NOMO-1 treated with DMSO at 0.1 percent for 48 hours (cell line): ENCODE results near the gene DGKI.
"Not testable (repeated sequence)": the region's sequence is repeated elsewhere in the genome, so short reads cannot be mapped to it uniquely, and the experiment has no call there.

ENCODE experiments used
- DNase-seq: peaks from one replicate; lab custom pipeline; 2025; ENCODE audit not compliant: unreplicated experiment; lab: John Stamatoyannopoulos, UW

Gene DGKI

DNA sequence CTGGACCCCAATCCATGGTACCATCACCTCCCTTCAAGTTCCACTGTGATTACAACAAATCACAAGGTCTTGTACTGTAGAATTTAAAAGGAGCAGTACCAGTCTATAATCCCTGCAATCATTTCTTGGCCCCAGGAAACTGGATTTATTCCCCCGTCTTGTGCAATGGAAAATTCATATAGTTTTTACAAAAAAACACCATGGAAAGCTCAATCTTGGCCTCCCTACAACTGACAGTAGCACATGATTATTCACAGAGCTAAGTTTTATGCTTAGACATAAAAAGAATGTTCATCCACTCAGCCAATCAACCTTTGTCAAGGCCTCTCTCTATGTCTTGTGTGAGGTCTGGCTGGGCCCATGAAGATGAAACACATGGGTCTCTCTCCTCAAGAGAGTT lies 10.2 kb downstream of the DGKI start:
- DNase-seq: no peak

DNA sequence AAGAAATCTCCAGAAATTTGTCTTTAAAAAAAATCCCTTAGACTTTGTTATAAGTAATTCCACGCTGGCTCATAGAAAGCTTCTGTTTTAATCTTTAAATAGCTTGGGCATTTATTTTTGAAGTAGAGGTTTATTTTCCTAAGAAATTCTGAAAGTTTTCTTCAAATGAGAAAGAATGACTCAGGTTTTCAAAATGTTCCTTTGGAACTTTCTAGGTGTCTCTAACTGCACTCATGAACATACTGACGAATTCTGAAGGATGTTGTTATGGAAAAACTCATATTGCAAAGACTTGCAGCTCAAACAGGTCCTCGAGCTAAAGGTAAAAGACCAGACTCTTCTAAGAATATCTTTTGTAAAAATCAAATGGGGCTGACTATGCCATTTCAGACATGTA lies 10.7 kb downstream of the DGKI start:
- no peak for DNase-seq

DNA sequence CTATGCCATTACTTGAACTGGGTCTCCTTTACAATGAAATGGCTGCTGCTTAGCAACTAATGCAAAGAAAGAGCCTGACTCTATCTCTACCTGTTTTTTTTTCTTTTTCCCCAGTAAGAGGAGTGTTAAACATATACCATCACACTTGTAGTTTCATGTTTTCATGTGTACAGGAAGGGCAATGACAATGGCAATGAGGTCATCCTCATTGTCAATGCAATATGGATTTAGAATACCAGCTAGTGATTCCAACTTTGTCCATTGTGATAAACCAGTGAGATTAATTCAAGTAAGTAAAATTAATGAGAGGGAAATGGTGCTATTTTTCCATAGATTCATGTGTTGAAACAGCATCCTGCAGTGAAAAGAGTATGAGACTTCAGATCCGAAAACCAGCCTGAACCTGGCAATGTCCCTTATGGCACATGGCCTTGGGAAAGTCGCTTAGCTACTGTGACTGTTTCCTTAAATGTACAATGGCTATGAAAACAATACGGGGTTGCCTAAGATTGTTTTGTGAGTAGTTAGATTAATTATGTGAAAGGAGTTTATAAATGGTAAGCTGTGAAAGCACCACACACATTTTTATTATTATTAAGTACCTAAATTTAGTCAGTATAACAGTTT lies 11.2 kb downstream of the DGKI start:
- DNase-seq: no peak

DNA sequence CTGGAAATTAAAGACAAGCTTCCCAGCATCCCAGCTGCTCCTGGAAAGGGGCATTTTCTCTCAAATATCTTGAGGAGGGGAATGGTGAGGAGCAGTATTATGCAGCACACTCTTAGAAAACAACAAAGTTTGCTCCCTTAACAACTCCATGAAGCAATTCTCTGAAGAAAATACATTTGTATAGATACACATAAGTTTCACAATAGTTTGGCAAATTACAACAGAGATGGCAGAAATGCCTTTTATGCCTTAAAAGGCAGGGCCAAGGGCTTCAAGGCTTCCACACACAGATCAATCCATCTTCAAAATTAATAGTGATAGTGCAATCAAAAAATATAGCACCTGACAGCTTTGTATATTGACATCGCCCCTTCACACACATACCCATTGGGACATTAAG lies 12.2 kb downstream of the DGKI start:
- no peak for DNase-seq

DNA sequence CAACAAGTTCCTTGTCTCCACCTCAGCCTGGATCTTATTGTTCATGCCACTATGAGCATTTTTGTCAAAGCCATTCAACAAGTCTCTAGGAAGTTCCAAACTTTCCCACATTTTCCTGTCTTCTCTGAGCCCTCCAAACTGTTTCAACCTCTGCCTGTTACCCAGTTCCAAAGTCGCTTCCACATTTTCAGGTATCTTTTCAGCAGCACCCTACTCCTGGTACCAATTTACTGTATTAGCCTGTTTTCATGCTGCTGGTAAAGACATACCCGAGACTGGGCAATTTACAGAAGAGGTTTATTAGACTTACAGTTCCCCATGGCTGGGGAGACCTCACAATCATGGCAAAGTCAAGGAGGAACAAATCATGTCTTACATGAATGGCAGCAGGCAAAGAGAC lies 13.8 kb downstream of the DGKI start:
- not testable (repeated sequence) for DNase-seq

DNA sequence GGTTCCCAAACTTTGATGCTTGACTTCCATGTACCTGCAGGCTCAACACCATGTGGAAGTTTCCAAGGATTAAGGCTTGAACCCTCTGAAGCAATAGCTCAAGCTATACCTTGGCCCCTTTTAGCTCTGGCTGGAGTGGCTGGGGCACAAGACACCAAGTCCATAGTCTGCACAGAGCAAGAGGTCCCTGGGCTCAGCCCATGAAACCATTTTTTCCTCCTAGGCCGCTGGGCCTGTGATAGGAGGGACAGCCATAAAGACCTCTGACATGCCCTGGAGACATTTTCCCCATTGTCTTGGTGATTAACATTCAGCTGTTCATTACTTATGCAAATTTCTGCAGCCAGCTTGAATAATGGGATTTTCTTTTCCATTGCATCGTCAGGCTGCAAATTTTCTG lies 14.4 kb downstream of the DGKI start:
- no peak for DNase-seq

DNA sequence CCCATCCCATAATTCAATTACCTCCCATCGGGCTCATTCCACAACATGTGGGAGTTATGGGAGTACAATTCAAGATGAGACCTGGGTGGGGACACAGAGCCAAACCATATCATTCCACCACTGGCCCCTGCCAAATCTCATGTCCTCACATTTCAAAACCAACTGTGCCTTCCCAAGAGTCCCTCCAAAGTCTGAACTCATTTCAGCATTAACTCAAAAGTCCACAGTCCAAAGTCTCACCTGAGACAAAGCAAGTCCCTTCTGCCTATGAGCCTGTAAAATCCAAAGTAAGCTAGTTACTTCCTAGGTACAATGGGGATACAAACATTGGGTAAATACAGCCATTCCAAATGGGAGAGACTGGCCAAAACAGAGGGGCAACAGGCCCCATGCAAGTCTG lies 15.2 kb downstream of the DGKI start:
- DNase-seq: not testable (repeated sequence)

DNA sequence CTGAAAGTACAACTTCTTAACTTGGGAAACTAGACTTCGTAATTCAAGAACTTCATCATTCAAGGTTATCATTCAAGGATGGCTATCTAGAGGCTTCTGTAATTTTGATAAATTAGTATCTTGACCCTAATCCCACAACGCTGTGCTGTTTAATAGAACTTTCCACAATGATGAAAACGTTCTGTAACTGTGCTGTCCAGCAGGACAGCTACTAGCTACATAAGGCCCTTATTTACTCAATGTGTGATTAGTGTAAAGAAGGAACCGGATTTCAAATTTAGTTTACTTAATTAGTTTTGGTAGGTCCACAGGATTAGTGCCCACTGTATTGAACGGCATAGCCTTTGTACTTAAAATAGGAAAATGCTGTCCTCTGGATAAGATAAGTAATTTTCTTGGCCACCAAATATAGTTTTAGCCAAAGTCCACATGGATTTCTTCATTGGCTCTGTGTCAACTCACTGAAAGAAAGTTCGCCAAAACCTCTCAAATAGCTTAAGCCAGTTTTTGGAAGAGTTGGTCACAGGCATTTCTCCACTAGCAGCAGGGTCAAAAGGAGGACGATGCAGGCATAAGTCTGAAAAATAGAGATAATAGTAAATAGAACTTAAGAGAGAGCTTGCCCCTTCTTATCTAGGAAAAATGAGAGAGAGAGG lies 17.3 kb downstream of the DGKI start:
- no peak for DNase-seq

DNA sequence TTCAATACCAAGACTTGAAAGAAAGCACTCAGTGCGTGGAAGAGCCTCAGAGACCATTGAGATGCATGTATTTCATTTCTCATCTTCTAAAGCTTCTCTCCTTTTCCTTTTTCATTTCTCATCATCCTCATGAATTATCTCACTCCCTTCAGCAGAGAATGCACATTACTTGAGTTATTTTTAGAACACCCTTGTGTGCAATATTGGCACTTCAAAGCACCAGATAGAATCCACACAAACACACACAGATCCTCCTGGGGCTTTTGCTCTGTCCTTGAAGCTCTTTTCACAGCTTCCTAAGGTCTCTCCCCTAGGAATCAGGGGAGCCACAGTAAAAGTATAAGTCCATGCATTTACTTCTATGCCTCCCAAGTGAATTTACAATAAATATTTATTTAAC lies 18.3 kb downstream of the DGKI start:
- no peak for DNase-seq

DNA sequence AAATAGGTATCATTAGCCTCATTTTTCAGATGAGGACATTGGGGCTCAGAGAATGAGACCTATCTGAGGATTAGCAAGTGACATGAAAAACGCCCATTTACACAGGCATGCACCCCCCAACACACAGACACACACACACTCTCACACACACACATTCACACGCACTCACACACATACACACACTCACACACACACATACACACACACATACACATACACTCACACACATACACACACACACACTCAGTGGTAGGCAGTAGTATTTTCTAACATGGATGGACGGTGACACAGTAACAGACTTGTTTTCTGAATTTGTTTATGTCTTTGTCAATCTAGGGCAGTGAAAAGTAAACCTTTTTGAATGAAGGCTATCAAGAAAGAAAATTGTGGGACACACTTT lies 21.3 kb downstream of the DGKI start:
- DNase-seq: no peak

DNA sequence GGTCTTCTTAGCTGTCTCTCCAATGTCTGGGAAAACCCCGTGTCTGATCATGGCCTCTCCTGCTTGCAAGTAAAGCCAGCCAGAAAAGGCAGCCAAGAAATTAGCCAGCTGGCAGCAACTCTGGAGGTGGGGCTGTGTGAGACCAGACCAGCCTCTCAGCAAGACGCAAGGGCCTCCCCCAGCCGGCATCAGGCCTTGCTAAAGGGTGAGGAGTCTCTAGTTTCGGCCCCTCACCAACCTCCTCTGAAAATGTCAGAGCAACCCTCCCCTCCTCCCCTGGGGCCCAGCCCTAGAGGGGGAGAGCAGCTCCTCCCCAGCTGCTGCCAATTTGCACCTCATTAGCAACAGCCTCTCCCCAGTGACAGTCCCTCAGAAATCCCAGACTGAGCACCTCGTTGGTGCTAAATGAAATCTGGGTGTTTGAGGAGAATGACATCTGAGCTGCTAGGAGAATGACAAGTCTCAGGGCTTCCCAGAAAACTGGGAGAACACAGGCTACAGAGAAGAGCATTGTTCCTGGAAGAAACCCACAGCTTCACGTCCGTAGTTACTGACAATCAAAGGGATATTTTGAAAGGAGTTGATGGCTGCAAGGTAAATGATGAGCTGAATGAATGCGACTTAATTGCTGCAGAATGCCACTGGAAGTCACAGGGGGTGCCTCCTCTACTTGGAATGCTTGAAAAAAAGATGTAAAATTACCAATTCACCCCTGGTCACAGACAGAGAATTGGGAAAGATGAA lies 25.9 kb downstream of the DGKI start:
- DNase-seq: no peak

DNA sequence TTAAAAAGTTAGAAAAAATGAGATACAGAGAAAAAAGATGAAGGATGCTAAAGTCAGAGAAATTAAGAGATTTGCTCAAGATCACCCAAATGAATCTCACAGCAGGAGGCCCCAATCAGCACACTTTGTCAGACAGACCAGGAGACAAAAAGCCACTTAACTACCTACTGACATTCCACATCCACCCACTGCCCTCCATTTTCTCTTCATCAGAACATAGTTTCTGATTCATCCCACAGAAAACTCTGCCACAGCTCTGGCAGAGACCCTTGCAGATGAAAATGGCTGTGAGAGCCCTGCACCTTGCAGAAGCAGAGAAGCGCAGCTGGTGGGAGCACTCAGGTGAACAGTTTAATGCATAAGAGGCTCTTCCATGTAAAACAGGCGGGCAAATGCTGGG lies 26.6 kb downstream of the DGKI start:
- DNase-seq: no peak

DNA sequence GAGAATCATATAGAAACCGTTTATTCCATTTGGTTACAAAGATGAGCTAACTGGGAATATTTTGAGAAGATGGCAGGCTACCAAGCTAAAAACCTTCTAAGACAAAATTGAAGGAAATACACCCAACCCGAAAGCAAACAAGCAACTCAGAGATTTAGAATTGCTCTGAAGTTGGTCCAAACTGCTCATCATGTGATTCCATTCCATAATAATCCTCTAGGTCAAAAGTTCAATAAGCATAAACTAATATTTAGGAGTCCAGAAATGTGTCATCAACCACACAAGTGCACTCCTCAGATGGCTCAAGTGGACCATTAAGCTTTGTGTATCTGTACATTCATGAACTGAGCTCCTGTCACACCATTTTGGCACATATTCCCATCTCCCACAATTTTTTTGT lies 28.7 kb downstream of the DGKI start:
- DNase-seq: no peak

DNA sequence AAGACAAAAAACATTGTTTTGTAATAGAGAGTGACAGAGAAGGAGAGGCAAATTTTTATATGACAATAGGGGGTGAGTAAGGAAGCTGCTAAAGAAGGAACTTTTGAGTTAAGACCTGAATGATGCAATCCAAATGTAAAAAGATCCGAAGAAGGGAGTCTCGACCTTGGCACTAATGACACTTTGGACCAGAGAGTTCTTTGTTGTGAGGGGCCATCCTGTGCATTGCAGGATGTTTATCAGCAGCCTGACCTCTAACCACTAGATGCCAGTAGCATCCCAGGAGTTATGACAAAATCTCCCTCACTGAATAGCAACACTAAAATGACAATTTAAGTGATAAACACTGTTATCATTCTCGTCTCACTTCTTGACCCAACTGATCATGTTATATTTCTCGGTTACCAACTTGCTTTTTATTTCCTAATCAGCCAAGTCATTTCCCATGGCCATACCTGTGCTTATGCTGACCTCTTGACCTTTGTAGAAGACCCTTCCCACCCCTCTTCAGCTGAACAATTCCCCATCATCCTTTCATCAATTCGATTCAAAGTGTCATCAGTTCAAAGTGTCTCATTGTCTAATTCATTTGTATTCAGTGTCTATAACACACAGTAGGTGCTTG lies 30.0 kb downstream of the DGKI start:
- no peak for DNase-seq

DNA sequence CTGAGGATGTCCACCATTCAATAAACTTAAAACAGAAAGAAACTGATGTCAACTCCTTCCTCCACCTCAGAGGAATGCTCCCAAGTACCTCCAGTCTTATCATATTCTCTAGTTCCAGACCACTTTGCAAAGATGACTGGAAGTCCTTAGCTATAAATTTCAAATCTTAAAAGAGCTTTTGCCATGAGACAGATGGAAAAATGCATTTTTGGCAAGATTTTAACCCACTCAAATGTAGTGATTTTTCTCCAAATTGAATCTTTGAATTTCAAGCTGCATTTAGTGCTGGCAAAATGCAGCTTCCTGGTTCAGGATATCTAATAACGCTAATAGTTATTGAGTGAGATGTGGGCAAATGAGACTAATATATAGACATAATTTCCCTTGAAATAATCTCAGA lies 33.2 kb downstream of the DGKI start:
- DNase-seq: no peak

DNA sequence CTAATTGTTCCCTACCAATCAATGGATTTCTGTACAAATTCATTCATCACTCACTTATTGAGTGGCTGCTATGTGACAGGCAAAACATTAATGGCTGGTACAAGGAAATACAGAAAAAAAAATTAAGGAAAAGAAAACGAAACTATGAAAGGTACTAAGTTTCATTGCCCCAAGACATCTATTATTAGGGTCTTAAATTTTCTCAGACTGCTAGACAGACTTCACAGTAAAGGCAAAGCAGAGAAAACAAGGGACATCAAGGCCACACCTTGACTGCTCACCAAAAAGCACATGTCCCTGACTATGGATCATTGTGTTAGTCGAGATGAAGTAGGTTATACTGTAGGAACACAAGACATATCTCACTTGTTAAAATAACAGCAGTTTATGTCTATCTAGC lies 36.5 kb downstream of the DGKI start:
- no peak for DNase-seq

DNA sequence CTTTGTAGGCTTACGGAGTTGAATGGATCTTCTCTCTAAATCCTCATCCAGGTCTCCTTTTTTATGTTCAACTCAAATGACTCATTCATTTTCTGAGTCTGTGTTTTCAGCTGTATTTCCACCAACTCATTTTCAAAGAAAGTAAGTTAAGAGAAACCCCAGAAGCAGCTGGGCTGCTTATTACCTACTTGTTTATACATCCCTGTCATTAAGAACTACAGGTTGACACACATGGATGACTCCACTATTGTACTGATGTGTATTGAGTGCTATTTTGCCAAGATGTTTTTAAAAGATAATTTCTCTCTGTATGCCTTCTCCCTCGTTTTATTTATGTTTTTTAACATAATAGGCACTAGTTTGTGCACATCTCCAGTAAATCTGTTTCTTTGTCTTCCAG lies 41.9 kb downstream of the DGKI start:
- no peak for DNase-seq

DNA sequence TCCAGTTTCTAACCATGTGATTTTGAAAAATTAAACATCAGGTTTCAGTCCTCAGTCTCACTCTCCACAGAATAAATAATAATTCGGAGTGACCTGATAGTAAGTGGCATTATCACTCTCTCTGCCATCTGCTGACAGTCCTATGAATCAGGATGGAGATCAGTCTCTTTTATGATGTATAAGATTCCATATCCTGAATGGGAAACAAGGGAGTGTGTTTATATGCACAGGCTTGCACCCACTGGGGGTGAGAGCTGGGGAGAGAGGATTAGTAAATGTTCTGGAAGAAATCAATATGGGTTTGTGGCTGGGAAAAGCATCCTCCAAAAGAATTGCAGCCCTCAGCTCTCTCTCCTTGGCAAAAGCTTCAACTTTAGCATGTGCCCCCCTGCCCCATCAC lies 45.3 kb downstream of the DGKI start:
- DNase-seq: no peak

DNA sequence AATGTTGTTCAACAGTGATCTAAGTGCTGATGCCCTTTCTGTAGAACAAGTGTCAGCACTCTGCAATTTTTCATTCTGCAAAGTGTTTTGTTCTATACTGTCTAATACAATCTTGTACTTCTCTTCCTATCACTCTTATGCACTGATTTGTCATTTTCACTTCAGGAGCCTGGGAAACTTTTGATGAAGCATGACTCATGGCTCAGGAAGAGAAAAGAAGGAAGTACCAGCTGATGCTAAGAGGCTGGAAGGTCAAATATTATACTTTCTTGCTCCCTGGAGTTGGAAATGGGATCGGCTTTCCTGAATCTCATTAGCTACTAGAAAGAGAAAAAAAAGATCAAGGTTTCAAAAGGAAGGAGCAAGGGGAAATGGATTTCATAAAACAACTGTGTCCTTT lies 45.8 kb downstream of the DGKI start:
- DNase-seq: no peak

DNA sequence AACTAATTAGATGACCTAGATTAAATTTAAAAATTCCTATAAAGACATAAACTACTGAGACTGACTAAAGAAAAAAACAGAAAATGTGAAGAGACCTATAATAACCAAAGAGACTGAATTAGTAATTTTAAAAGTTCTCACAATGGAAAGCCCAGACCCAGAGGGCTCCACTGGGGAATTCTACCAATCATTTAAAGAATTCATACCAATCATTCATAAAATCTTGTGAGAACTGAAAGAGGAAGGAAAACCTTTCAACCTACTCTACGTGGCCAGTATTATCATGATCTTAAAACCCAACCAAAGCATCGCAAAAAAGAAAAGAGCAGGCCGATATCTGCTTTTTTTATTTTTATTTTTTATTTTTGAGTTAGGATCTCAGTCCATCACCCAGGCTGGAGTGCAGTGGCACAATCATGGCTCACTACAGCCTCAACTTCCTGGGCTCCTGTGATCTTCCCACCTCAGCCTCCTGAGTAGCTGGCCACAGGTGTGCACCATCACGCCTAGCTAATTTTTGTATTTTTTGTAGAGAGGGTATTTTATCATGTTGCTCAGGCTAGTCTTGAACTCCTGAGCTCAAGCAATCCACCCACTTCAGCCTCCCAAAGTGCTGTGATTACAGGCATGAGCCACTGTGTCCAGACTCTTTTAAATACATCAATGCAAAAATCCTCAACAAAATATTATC lies 48.6 kb downstream of the DGKI start:
- no peak for DNase-seq

DNA sequence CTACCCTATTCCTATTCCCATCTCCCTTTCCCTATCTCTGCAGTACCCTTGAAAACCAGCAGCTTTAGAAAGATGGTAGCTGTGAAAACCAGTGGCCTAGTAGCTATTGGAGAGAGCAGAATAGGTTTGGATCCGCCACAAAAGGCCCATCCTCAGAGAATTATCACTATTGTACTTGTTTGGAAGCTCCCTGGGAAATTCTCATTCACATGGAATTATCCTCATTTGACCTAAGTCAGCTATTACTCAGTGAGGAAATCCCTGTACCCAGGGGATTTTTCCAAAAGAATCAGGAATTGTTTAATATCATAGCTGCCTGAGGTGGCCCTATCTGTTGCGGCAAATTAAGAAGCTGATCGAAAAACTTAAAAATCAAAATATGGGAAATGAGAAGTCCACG lies 51.6 kb downstream of the DGKI start:
- no peak for DNase-seq

DNA sequence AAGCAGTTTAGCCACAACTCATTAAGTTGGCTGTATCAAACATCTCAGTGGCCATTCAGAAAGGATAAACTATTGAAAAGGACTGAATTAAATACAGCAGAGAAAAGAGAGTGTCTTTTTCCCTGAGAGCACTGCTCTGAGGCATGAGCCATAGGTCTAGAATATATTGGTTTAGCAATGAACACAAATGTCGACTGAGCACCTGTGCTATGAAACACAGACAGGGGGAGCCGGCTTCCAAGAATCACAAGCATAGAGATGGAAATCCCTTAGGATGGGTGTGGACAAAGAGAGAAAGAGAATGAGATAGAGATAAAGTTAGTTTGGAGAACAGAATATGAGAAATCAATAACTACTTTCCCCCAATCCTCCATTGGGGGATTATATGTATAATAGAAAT lies 54.8 kb downstream of the DGKI start:
- no peak for DNase-seq
